OCI-LY7 (cell line): ENCODE data around the gene AP1B1. TPM values are rescaled to one million over a fixed set of nuclear protein-coding genes. Genes with fewer than 3 reads are reported as not detected.
"Not testable (repeated sequence)": the region's sequence is repeated elsewhere in the genome, so short reads cannot be mapped to it uniquely, and the experiment has no call there.

Experiments
- BruUV-seq: library from RNA; stranded (reverse); fragments of 400-500 nt; replicated peaks from 2 replicates; lab custom pipeline; 2021; lab: Mats Ljungman, UMichigan
- CTCF ChIA-PET: fragments of 300-600 bp; sonication (Branson Sonifier 250); formaldehyde crosslinking; loops from one replicate; lab custom pipeline; 2022; ENCODE audit warnings: antibody characterized with exemption; ENCODE audit not compliant: unreplicated experiment; lab: Charles Lee
- POLR2A ChIA-PET: fragments of 300-600 bp; sonication (Branson Sonifier 250); formaldehyde crosslinking; loops from one replicate; lab custom pipeline; 2022; ENCODE audit warnings: antibody characterized with exemption; lab: Charles Lee
- DNase-seq: peaks from one replicate; pipeline ENCODE4 v3.0.0-alpha.2; 2015; ENCODE audit warnings: low spot score
- H2AFZ ChIP-seq: fragments of 200-600 bp; sonication (generic), shearing (Covaris generic); 2 replicates; pipeline ENCODE4 v1.6.1; 2014; ENCODE audit warnings: mild to moderate bottlenecking, antibody characterized with exemption, low read length, moderate library complexity
- H3K27ac ChIP-seq: fragments of 200-600 bp; sonication (generic); 2 replicates; pipeline ENCODE4 v1.5.1; 2014; ENCODE audit warnings: mixed run types, low read depth, mild to moderate bottlenecking, moderate library complexity, low read length, inconsistent platforms; ENCODE audit not compliant: poor library complexity, severe bottlenecking
- H3K36me3 ChIP-seq: fragments of 200-600 bp; sonication (generic); 2 replicates; pipeline ENCODE4 v1.6.1; 2014; ENCODE audit warnings: mild to moderate bottlenecking, antibody characterized with exemption, low read length, moderate library complexity, mixed read lengths; ENCODE audit not compliant: insufficient read depth
- H3K4me1 ChIP-seq: fragments of 200-600 bp; sonication (generic); 2 replicates; pipeline ENCODE4 v1.5.1; 2014; ENCODE audit warnings: mild to moderate bottlenecking, low read length; ENCODE audit not compliant: insufficient read depth, poor library complexity, severe bottlenecking
- H3K4me2 ChIP-seq: fragments of 200-600 bp; sonication (generic); 2 replicates; pipeline ENCODE4 v1.6.1; 2014; ENCODE audit warnings: mild to moderate bottlenecking, low read length
- H3K4me3 ChIP-seq: fragments of 200-600 bp; sonication (generic); 2 replicates; pipeline ENCODE4 v1.5.1; 2014; ENCODE audit warnings: mild to moderate bottlenecking, low read depth, low read length; ENCODE audit not compliant: poor library complexity, severe bottlenecking
- H3K79me2 ChIP-seq: fragments of 200-600 bp; sonication (generic); 2 replicates; pipeline ENCODE4 v1.6.1; 2016; ENCODE audit warnings: low read depth, mild to moderate bottlenecking, low read length, moderate library complexity, mixed read lengths; ENCODE audit not compliant: insufficient read depth
- H3K9me2 ChIP-seq: fragments of 200-600 bp; sonication (generic); 2 replicates; pipeline ENCODE4 v1.6.1; 2016; ENCODE audit warnings: mild to moderate bottlenecking, low read length, mixed read lengths; ENCODE audit not compliant: insufficient read depth
- H3K9me3 ChIP-seq: fragments of 200-600 bp; sonication (generic); 2 replicates; pipeline ENCODE4 v1.6.1; 2014; ENCODE audit warnings: mild to moderate bottlenecking, mixed run types, low read length, mixed read lengths
- H4K20me1 ChIP-seq: fragments of 200-600 bp; sonication (generic); 2 replicates; pipeline ENCODE4 v1.6.1; 2014; ENCODE audit warnings: mild to moderate bottlenecking, antibody characterized with exemption, low read length, moderate library complexity, mixed read lengths; ENCODE audit not compliant: insufficient read depth
- CTCF ChIP-seq: fragments of 200-600 bp; sonication (generic); conservative IDR thresholded peaks from 2 replicates; pipeline ENCODE4 v1.5.1; 2014; ENCODE audit warnings: mild to moderate bottlenecking, antibody characterized with exemption, low read length, moderate library complexity, mixed read lengths
- EZH2phosphoT487 ChIP-seq: fragments of 200-600 bp; sonication (generic); IDR thresholded peaks from 2 replicates; pipeline ENCODE4 v1.6.1; 2018; ENCODE audit warnings: low read depth, borderline replicate concordance, mild to moderate bottlenecking, mixed run types, antibody characterized with exemption, low read length, moderate library complexity, mixed read lengths
- intact Hi-C: fragments of 100-400 bp; cut with micrococcal nuclease; formaldehyde crosslinking; loops from one replicate; pipeline ENCODE4 v1.10.0; 2022; ENCODE audit not compliant: unreplicated experiment
- total RNA-seq, 2 experiments: library from RNA; depleted of rRNA in 1 of 2; stranded (reverse); fragments of >200 nt in 1 of 2; shearing (Covaris generic) in 1 of 2; gene quantifications; 2 replicates each; pipeline ENCODE4 v1.2.3, GENCODE V29; 2014 to 2022

The AP1B1 gene
- total RNA-seq, 2 experiments from 2014 or later = 111 to 156 TPM

- no peak for DNase-seq
- no peaks in the 10 kb centered on the region for H3K79me2 ChIP-seq
- POLR2A ChIA-PET = interaction anchor here (0.7 to 4.0 kb wide), 2 partner anchors 26 to 40 kb away, joined by 3 to 16 read pairs; no protein-coding TSS in a partner anchor
- no peak overlapping the region for H3K4me3 ChIP-seq
- CTCF ChIA-PET = interaction anchor here (0.5 to 0.6 kb wide), 2 partner anchors 8 to 31 kb away, joined by 3 to 4 read pairs; no protein-coding TSS in a partner anchor
- peak overlapping the region; percentile 96 for H3K27ac ChIP-seq
- BruUV-seq = no TSS peak
- H4K20me1 ChIP-seq = no peaks in the 10 kb centered on the region
- H3K9me3 ChIP-seq = no peaks in the 10 kb centered on the region
- no peak overlapping the region for H2AFZ ChIP-seq
- H3K9me2 ChIP-seq = no peaks in the 10 kb centered on the region
- H3K4me2 ChIP-seq = no peak overlapping the region
- TF ChIP-seq CTCF = no peak
- TF ChIP-seq EZH2phosphoT487 = no peak
- intact Hi-C loops = loop anchor here (2.0 to 5.0 kb wide), 2 partner anchors 25 to 79 kb away; partner anchors contain the start of genes EWSR1 and RHBDD3
- H3K4me1 ChIP-seq = peaks cover 42% of the 10 kb centered on the region
- peaks cover 100% of the 10 kb centered on the region for H3K36me3 ChIP-seq
Observed at GRCh38 chr22:29345932-29346331, 42.4 kb downstream of the AP1B1 start.

DNA sequence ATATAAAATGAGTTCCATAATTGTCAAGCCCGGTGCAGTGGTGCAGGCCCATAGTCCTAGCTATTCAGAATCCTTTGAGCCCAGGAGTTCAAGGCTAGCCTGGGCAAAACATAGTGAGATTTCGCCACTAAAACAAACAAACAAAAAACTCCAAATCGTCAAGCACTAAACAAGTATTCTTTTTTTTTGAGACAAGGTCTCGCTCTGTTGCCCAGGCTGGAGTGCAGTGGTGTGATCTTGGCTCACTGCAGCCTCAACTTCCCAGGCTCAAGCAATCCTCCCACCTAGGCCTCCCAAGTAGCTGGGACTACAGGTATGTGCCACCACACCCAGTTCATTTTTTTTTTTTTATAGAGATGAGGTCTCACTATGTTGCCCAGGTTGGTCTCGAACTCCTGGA is 43.5 kb downstream of the AP1B1 start:
- H3K4me2 ChIP-seq, H2AFZ ChIP-seq, BruUV-seq, H4K20me1 ChIP-seq, H3K9me2 ChIP-seq, H3K27ac ChIP-seq, H3K4me3 ChIP-seq, H3K79me2 ChIP-seq, H3K9me3 ChIP-seq, DNase-seq: not testable (repeated sequence)
- H3K36me3 ChIP-seq = peaks cover 100% of the 10 kb centered on the region
- POLR2A ChIA-PET = interaction anchor here (0.6 kb wide), 1 partner anchor 412 kb away, joined by 3 read pairs; no protein-coding TSS in a partner anchor
- intact Hi-C loops = loop anchor here (5.0 kb wide), 1 partner anchor 78 kb away; the partner anchor contains the start of genes EWSR1 and RHBDD3
- H3K4me1 ChIP-seq = peaks cover 41% of the 10 kb centered on the region
- CTCF ChIA-PET = interaction anchor here (0.7 kb wide), 1 partner anchor 15 kb away, joined by 4 read pairs; no protein-coding TSS in a partner anchor

GRCh38 chr22:29344137-29344536 is 44.2 kb downstream of the AP1B1 start:
- DNase-seq = no peak
- Histone ChIP-seq H3K4me1 (peaks cover 34% of the 10 kb centered on the region), H4K20me1 (no peaks in the 10 kb centered on the region), H3K79me2 (no peaks in the 10 kb centered on the region), H3K4me2 (no peak overlapping the region), H3K4me3 (no peak overlapping the region), H3K27ac (no peak overlapping the region), H2AFZ (no peak overlapping the region), H3K9me3 (no peaks in the 10 kb centered on the region), H3K36me3 (peaks cover 100% of the 10 kb centered on the region), H3K9me2 (no peaks in the 10 kb centered on the region)
- TF ChIP-seq CTCF (no peak), EZH2phosphoT487 (no peak)
- intact Hi-C loops = no loop called here
- ChIA-PET CTCF (interaction anchor here (0.7 kb wide), 1 partner anchor 15 kb away, joined by 4 read pairs; no protein-coding TSS in a partner anchor), POLR2A (interaction anchor here (0.6 to 1.2 kb wide), 2 partner anchors 9 to 411 kb away, joined by 3 to 5 read pairs; no protein-coding TSS in a partner anchor)
- no TSS peak for BruUV-seq
